SH-SY5Y (cell line): ENCODE measurements around the gene TAOK3.

ENCODE experiments used
- GATA2 ChIP-seq: IDR thresholded peaks from 2 replicates; pipeline ENCODE4 v1.6.1; 2011; ENCODE audit warnings: mild to moderate bottlenecking, low read depth, low read length
- GATA3 ChIP-seq: IDR thresholded peaks from 2 replicates; pipeline ENCODE4 v1.6.1; 2011; ENCODE audit warnings: low read depth, mild to moderate bottlenecking, low read length, moderate library complexity

DNA sequence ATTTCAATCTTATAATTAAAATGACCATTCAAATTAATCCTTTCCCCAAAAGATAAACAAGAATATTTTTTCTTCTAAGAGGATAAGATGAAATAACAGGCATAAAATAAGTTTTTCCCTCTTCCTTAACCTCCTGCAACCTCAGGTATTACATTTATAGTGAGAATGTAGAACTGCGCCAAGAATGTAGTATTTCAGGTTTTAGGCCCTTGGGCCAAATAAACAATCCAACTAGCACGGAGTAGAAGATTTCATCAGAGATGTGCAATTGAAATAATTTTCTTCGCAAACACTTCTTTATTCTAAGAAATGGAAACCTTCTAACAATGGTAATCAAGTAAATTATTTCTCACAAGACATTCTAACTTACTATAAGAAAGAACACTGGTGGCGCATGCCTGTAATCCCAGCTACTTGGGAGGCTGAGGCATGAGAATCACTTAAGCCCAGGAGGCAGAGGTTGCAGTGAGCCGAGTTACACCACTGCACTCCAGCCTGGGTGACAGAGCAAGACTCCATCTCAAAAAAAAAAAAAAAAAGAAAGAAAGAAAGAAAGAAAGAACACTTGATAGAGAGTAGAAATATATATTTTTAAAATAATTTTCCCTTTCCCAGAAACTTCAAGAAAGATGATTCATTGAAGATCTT, 100.8 kb downstream of the TAOK3 start:
- TF ChIP-seq GATA2 = no peak
- no peak for TF ChIP-seq GATA3
